MCF 10A (cell line): Measurements from ENCODE around the gene MED12L. TPM values are rescaled to one million over a fixed set of nuclear protein-coding genes. Genes with fewer than 3 reads are reported as not detected.

Source experiments
- BruUV-seq: library from RNA; stranded (reverse); fragments of 400-500 nt; replicated peaks from 2 replicates; lab custom pipeline; 2021; lab: Mats Ljungman, UMichigan
- CTCF ChIA-PET: fragments of 300-600 bp; sonication (Branson Sonifier 250); formaldehyde crosslinking; extraction: SDS; loops from one replicate; lab custom pipeline; 2021; ENCODE audit warnings: antibody characterized with exemption, inconsistent platforms; lab: Yijun Ruan, JAX
- POLR2A ChIA-PET: fragments of 300-600, 350-650 bp; sonication (Branson Sonifier 250); formaldehyde crosslinking; extraction: SDS; loops from one replicate; lab custom pipeline; 2020; ENCODE audit warnings: antibody characterized with exemption, inconsistent platforms; lab: Yijun Ruan, JAX
- DNase-seq: peaks from one replicate; pipeline ENCODE4 v3.0.0-alpha.2; 2018; ENCODE audit not compliant: unreplicated experiment
- H3K27ac Mint-ChIP-seq: one replicate; pipeline ENCODE4 v1.8.0; 2022; ENCODE audit warnings: mild to moderate bottlenecking, low read depth, mixed read lengths; ENCODE audit not compliant: unreplicated experiment
- H3K27me3 Mint-ChIP-seq: one replicate; pipeline ENCODE4 v1.8.0; 2022; ENCODE audit warnings: mixed read lengths; ENCODE audit not compliant: insufficient read depth, unreplicated experiment
- H3K36me3 Mint-ChIP-seq: one replicate; pipeline ENCODE4 v1.8.0; 2022; ENCODE audit warnings: mild to moderate bottlenecking, moderate library complexity, mixed read lengths; ENCODE audit not compliant: insufficient read depth, unreplicated experiment
- H3K4me1 Mint-ChIP-seq: one replicate; pipeline ENCODE4 v1.8.0; 2022; ENCODE audit warnings: mixed read lengths; ENCODE audit not compliant: insufficient read depth, unreplicated experiment
- H3K4me3 Mint-ChIP-seq: one replicate; pipeline ENCODE4 v1.8.0; 2022; ENCODE audit warnings: mild to moderate bottlenecking, moderate library complexity, mixed read lengths; ENCODE audit not compliant: unreplicated experiment
- H3K9me3 Mint-ChIP-seq: one replicate; pipeline ENCODE4 v1.8.0; 2022; ENCODE audit warnings: mixed read lengths; ENCODE audit not compliant: unreplicated experiment
- intact Hi-C: fragments of 100-400 bp; cut with micrococcal nuclease; formaldehyde crosslinking; loops from 2 replicates; pipeline ENCODE4 v1.14.1; 2022
- total RNA-seq: library from RNA; stranded (reverse); gene quantifications from 2 replicates; pipeline ENCODE4 v1.2.3, GENCODE V29; 2022
- TF ChIP-seq, protein P1 (sequence below): fragments of 200-600 bp; IDR thresholded peaks from one replicate; pipeline ENCODE4 v1.8.0; 2022; ENCODE audit warnings: antibody characterized with exemption, mild to moderate bottlenecking; ENCODE audit not compliant: unreplicated experiment

MED12L gene
- total RNA-seq, 1 experiment from 2014 or later = 0.47 TPM

DNA sequence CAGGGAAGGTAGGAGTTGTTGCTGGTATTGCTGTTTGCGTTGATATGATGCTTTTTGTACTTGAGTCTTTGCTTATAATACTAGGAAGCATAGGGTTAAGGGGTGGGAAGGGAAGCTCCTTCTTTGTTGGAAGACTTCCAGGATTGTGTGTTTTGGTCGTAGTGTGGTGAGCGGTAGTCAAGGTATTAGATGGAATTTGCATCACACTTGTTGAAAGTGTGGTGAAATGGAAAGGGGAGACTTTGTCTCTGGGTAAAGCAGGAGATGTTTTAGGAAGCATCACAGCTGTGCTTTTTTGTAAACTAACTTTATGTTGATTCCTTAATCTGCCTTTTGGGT, 360.5 kb downstream of the MED12L start:
- H3K36me3 Mint-ChIP-seq = no peaks in the 10 kb centered on the region
- H3K4me1 Mint-ChIP-seq = peaks cover 12% of the 10 kb centered on the region
- no peak for DNase-seq
- no TSS peak for BruUV-seq
- TF ChIP-seq, protein P1, sequence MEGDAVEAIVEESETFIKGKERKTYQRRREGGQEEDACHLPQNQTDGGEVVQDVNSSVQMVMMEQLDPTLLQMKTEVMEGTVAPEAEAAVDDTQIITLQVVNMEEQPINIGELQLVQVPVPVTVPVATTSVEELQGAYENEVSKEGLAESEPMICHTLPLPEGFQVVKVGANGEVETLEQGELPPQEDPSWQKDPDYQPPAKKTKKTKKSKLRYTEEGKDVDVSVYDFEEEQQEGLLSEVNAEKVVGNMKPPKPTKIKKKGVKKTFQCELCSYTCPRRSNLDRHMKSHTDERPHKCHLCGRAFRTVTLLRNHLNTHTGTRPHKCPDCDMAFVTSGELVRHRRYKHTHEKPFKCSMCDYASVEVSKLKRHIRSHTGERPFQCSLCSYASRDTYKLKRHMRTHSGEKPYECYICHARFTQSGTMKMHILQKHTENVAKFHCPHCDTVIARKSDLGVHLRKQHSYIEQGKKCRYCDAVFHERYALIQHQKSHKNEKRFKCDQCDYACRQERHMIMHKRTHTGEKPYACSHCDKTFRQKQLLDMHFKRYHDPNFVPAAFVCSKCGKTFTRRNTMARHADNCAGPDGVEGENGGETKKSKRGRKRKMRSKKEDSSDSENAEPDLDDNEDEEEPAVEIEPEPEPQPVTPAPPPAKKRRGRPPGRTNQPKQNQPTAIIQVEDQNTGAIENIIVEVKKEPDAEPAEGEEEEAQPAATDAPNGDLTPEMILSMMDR = no peak
- intact Hi-C loops = loop anchor here (5.0 kb wide), 1 partner anchor 791 kb away; no protein-coding TSS in a partner anchor
- no peaks in the 10 kb centered on the region for H3K9me3 Mint-ChIP-seq
- peaks cover 20% of the 10 kb centered on the region for H3K27me3 Mint-ChIP-seq
- ChIA-PET CTCF (interaction anchor here (0.9 kb wide), 1 partner anchor 391 kb away, joined by 3 read pairs; no protein-coding TSS in a partner anchor), POLR2A (no interaction called here)
- no peak overlapping the region for H3K27ac Mint-ChIP-seq
- no peak overlapping the region for H3K4me3 Mint-ChIP-seq

DNA sequence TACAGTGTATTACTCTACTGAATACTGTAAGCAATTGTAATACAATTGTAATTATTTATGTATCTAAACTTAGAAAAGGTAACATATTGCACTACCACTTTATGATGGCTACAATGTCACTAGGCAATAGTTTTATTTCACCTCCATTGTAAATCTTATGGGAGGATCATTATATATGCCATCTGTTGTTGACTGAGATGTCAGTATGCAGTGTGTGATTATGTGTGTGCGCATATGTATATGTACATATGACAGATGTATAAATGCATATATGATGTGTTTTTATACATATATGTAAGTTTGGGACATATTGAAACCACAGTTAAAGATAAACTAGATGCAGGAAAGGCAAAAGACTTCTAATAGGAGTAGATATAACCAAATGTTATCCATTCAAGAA, 366.9 kb downstream of the MED12L start:
- no peaks in the 10 kb centered on the region for H3K36me3 Mint-ChIP-seq
- TF ChIP-seq, protein P1 = no peak
- H3K27ac Mint-ChIP-seq = no peak overlapping the region
- BruUV-seq = no TSS peak
- POLR2A ChIA-PET = no interaction called here
- intact Hi-C loops = no loop called here
- CTCF ChIA-PET = no interaction called here
- no peak for DNase-seq
- H3K4me1 Mint-ChIP-seq = no peaks in the 10 kb centered on the region
- no peak overlapping the region for H3K4me3 Mint-ChIP-seq
- no peaks in the 10 kb centered on the region for H3K9me3 Mint-ChIP-seq
- H3K27me3 Mint-ChIP-seq = no peaks in the 10 kb centered on the region

DNA sequence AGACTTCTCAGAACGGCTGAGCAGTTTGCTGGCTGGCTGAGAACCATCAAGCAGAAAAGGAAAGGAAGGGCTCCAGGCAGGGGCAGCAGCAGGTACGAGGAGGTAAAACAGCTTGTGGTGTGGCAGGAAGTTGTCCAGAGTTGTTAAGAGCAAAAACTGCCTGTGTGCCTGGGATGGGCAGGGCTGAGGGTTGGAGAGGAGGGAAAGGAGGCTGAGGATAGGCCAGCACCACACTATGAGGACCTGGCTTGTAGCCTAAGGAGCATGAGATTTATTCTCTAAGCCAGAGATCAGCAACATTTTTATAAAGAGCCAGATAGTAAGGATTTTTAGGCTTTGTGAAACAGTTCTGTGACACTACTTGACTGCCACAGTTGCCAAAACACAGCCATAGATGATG, 367.4 kb downstream of the MED12L start:
- Mint-ChIP-seq H3K4me3 (no peak overlapping the region), H3K27ac (no peak overlapping the region), H3K4me1 (no peaks in the 10 kb centered on the region), H3K9me3 (no peaks in the 10 kb centered on the region), H3K36me3 (no peaks in the 10 kb centered on the region), H3K27me3 (no peaks in the 10 kb centered on the region)
- CTCF ChIA-PET = interaction anchor here (1.2 kb wide), 1 partner anchor 16 kb away, joined by 7 read pairs; no protein-coding TSS in a partner anchor
- POLR2A ChIA-PET = interaction anchor here (0.6 kb wide), 1 partner anchor 167 kb away, joined by 3 read pairs; no protein-coding TSS in a partner anchor
- DNase-seq = no peak
- intact Hi-C loops = no loop called here
- no TSS peak for BruUV-seq
- TF ChIP-seq, protein P1 = no peak

DNA sequence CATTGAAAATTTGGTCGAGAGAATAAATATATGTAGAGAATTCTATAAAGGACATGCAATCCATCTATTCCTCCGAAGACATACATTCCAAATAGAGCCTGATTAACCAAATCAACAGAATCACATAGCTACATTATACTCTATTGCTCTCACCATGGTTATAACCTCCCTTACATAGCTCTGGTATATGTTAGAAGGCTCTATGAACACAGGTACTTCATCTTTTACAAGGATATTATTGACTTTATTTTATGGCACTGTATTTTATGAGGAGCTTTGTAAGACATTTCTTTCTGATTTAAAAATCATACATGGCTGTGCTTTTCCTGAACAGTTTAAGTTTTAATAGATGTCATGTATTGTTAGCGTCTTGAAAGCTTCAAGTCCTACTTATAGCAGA, 370.6 kb downstream of the MED12L start:
- no TSS peak for BruUV-seq
- H3K9me3 Mint-ChIP-seq = no peaks in the 10 kb centered on the region
- H3K4me1 Mint-ChIP-seq = peaks cover 5% of the 10 kb centered on the region
- peaks cover 3% of the 10 kb centered on the region for H3K27me3 Mint-ChIP-seq
- no peak overlapping the region for H3K27ac Mint-ChIP-seq
- TF ChIP-seq, protein P1 = no peak
- H3K36me3 Mint-ChIP-seq = no peaks in the 10 kb centered on the region
- H3K4me3 Mint-ChIP-seq = no peak overlapping the region
- ChIA-PET CTCF (interaction anchor here (3.0 kb wide), 1 partner anchor 11 kb away, joined by 27 read pairs; no protein-coding TSS in a partner anchor), POLR2A (interaction anchor here (0.7 kb wide), 1 partner anchor 11 kb away, joined by 3 read pairs; no protein-coding TSS in a partner anchor)
- DNase-seq = no peak
- intact Hi-C loops = no loop called here
